Spleen (tissue), 7 donors: Measurements from ENCODE around the gene TBX5.

Experiments
- POLR2A ChIP-seq, 3 donors: fragments of 450-650 bp; IDR thresholded peaks; one replicate each; pipeline ENCODE4 v1.5.1; 2017; ENCODE audit warnings: antibody characterized with exemption in 3 of 3, mild to moderate bottlenecking in 1 of 3
- TF ChIP-seq, protein P1 (sequence below), 11 experiments: fragments of 200-600 bp in 7 of 11; fragments of 450-650 bp in 4 of 11; sonication (generic) in 4 of 11; IDR thresholded peaks in 8 of 11; conservative IDR thresholded peaks in 3 of 11; 1 replicate in 7 of 11; 2 replicates in 4 of 11; pipeline versions ENCODE4 v1.4.0 to v1.8.0; 2016 to 2021; ENCODE audit warnings: antibody characterized with exemption in 11 of 11, inconsistent platforms in 4 of 11, mild to moderate bottlenecking in 1 of 11
- donor health status: DM: no; HTN: no; CAD: no; lungs with moderate emphysema.
- donor health status: DM: no; HTN: no; CAD: no.
- donor health status: DM: no; HTN: no; CAD: no.

DNA sequence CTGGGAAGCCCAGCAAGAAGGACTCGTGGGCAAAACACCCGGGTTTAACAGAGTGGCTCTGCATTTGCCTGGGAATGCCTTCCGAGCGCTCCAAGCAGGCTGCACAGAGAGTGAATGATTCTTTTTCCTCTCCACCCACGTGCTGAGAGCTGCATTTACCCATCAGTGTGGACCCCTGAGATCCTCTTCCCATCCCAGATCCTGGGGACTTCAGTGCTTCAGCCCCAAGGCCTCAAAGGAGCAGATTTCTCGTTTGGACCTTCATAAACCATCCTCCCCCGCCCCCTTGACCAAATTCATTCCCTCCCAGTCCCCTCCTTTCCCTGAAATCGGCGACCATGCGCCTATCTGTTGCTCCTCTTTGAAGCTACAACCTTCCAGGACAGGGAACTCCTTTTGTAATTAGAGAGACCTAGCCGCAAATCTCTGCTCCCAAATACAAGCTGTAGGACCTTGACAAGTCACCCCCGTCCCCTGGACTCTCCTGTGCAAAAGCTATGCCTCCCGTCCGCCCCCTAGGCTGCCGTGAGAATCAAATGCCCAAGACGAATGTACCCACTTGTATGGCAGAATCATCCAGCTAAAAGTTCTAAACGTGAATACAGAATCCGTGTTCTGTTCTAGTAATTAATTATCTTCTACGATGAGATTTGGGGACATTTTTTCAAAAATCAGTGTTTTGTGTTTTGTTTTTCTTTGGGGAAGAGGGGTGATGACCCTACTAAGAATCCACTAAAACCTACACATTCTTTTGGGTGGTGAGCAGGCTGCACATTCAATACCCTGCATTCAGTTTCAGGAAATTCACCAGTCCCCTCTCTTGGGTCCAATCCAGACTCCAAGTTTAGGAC, 8.8 kb downstream of the TBX5 start:
- TF ChIP-seq, protein P1, sequence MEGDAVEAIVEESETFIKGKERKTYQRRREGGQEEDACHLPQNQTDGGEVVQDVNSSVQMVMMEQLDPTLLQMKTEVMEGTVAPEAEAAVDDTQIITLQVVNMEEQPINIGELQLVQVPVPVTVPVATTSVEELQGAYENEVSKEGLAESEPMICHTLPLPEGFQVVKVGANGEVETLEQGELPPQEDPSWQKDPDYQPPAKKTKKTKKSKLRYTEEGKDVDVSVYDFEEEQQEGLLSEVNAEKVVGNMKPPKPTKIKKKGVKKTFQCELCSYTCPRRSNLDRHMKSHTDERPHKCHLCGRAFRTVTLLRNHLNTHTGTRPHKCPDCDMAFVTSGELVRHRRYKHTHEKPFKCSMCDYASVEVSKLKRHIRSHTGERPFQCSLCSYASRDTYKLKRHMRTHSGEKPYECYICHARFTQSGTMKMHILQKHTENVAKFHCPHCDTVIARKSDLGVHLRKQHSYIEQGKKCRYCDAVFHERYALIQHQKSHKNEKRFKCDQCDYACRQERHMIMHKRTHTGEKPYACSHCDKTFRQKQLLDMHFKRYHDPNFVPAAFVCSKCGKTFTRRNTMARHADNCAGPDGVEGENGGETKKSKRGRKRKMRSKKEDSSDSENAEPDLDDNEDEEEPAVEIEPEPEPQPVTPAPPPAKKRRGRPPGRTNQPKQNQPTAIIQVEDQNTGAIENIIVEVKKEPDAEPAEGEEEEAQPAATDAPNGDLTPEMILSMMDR (IDR thresholded peaks at IDR 0.05 in 8 of 11, conservative IDR thresholded peaks at IDR 0.05 in 3 of 11), result no peak
- TF ChIP-seq POLR2A (IDR thresholded peaks at IDR 0.05), result no peak
